Measurements from ENCODE around the gene PCDHB7.
"Not testable (repeated sequence)": the region's sequence is repeated elsewhere in the genome, so short reads cannot be mapped to it uniquely, and the experiment has no call there.

The PCDHB7 gene

GRCh38 chr5:141192110-141192725 is 19.8 kb downstream of the PCDHB7 start, which contains the start of gene PCDHB10:
Gene PCDHB10, plus strand, starts transcription at chr5:141192353. Its CDS starts 200 bp downstream, at chr5:141192553.
- DNase-seq (ENCODE audit: insufficient read length) (no peak), FAIRE-seq (no peak)
- TF ChIP-seq POLR2A (IDR thresholded peaks at IDR 0.05; ENCODE audit: low read depth, low read length) (no peak), TAF1 (IDR thresholded peaks at IDR 0.05; ENCODE audit: borderline replicate concordance, low read depth, low read length) (no peak), POLR2AphosphoS5 (IDR thresholded peaks at IDR 0.05; ENCODE audit: low read depth, low read length) (no peak)

- not testable (repeated sequence) for FAIRE-seq; DNase-seq (ENCODE audit: insufficient read length)
These were observed 21.9 kb downstream of the PCDHB7 start for GRCh38 chr5:141194332-141194731.

GRCh38 chr5:141196363-141196762 is 23.9 kb downstream of the PCDHB7 start:
- TF ChIP-seq TAF1 (IDR thresholded peaks at IDR 0.05; ENCODE audit: borderline replicate concordance, low read depth, low read length) (no peak), POLR2A (IDR thresholded peaks at IDR 0.05; ENCODE audit: low read depth, low read length) (no peak), POLR2AphosphoS5 (IDR thresholded peaks at IDR 0.05; ENCODE audit: low read depth, low read length) (no peak)
- FAIRE-seq (no peak), DNase-seq (ENCODE audit: insufficient read length) (no peak)

GRCh38 chr5:141199359-141200235 is 27.2 kb downstream of the PCDHB7 start, which contains the start of gene PCDHB11:
Gene PCDHB11, plus strand, starts transcription at chr5:141199627. Its CDS starts 148 bp downstream, at chr5:141199775.
- TF ChIP-seq TAF1 (IDR thresholded peaks at IDR 0.05; ENCODE audit: borderline replicate concordance, low read depth, low read length): no peak
- DNase-seq (ENCODE audit: insufficient read length) (no peak), FAIRE-seq (no peak)

- not testable (repeated sequence) for FAIRE-seq
These were observed 28.7 kb downstream of the PCDHB7 start for GRCh38 chr5:141201126-141201525.

GRCh38 chr5:141201646-141202045 is 29.2 kb downstream of the PCDHB7 start:
- FAIRE-seq; DNase-seq (ENCODE audit: insufficient read length): not testable (repeated sequence)

More at GRCh38 chr5:141201126-141201525, 28.7 kb downstream of the PCDHB7 start:
- DNase-seq (ENCODE audit: insufficient read length): not testable (repeated sequence)

- no peak for DNase-seq (ENCODE audit: insufficient read length)
- FAIRE-seq: no peak
- TF ChIP-seq POLR2A (IDR thresholded peaks at IDR 0.05; ENCODE audit: low read depth, low read length) (no peak), POLR2AphosphoS5 (IDR thresholded peaks at IDR 0.05; ENCODE audit: low read depth, low read length) (no peak), TAF1 (IDR thresholded peaks at IDR 0.05; ENCODE audit: borderline replicate concordance, low read depth, low read length) (no peak)
These were observed 36.0 kb downstream of the PCDHB7 start, which contains the start of gene PCDHB12 for GRCh38 chr5:141208478-141208877. Gene PCDHB12, plus strand, starts transcription at chr5:141208719. Its CDS starts 189 bp downstream, at chr5:141208908.

GRCh38 chr5:141210281-141210680 is 37.8 kb downstream of the PCDHB7 start:
- DNase-seq (ENCODE audit: insufficient read length); FAIRE-seq: not testable (repeated sequence)

GRCh38 chr5:141210849-141211248 is 38.4 kb downstream of the PCDHB7 start:
- FAIRE-seq; DNase-seq (ENCODE audit: insufficient read length): not testable (repeated sequence)

- DNase-seq (ENCODE audit: insufficient read length); FAIRE-seq: not testable (repeated sequence)
These were observed 41.4 kb downstream of the PCDHB7 start, which contains the start of gene PCDHB13 for GRCh38 chr5:141213656-141214339. Gene PCDHB13, plus strand, starts transcription at chr5:141213919. Its CDS starts 205 bp downstream, at chr5:141214124.

- not testable (repeated sequence) for DNase-seq (ENCODE audit: insufficient read length); FAIRE-seq
These were observed 42.1 kb downstream of the PCDHB7 start for GRCh38 chr5:141214583-141214982.

- not testable (repeated sequence) for DNase-seq (ENCODE audit: insufficient read length); FAIRE-seq
These were observed 43.1 kb downstream of the PCDHB7 start for GRCh38 chr5:141215504-141215903.

- FAIRE-seq: not testable (repeated sequence)
These were observed 43.6 kb downstream of the PCDHB7 start for GRCh38 chr5:141216035-141216434.

More at GRCh38 chr5:141216035-141216434, 43.6 kb downstream of the PCDHB7 start:
- not testable (repeated sequence) for DNase-seq (ENCODE audit: insufficient read length)

All from GM12892 (cell line).